HepG2 (cell line): Measurements from ENCODE around the gene LIMS2. TPM values are rescaled to one million over a fixed set of nuclear protein-coding genes. Genes with fewer than 3 reads are reported as not detected.
A peak's percentile ranks its signal among the peaks of the same experiment; 100 is the strongest.

Source experiments
- MTA1 ChIP-seq: sonication (generic); formaldehyde crosslinking; IDR thresholded peaks from 2 replicates; pipeline ENCODE4 v1.4.0; 2020; ENCODE audit warnings: missing genetic modification reagents, mild to moderate bottlenecking, borderline replicate concordance
- RCOR2 ChIP-seq: IDR thresholded peaks from 2 replicates; pipeline ENCODE4 v1.6.1; 2016; ENCODE audit warnings: missing biosample characterization, missing genetic modification reagents
- REPIN1 ChIP-seq: sonication (generic); formaldehyde crosslinking; IDR thresholded peaks from 2 replicates; pipeline ENCODE4 v1.8.0; 2022; ENCODE audit warnings: missing genetic modification reagents, low read depth, mild to moderate bottlenecking, borderline replicate concordance
- RORA ChIP-seq: sonication (generic); formaldehyde crosslinking; IDR thresholded peaks from 2 replicates; pipeline ENCODE4 v1.5.0; 2020; ENCODE audit warnings: mild to moderate bottlenecking, missing genetic modification reagents, moderate library complexity
- SMARCC2 ChIP-seq: fragments of 450-650 bp; IDR thresholded peaks from 2 replicates; pipeline ENCODE4 v1.6.1; 2017; ENCODE audit warnings: antibody characterized with exemption, mild to moderate bottlenecking
- SP5 ChIP-seq: IDR thresholded peaks from 2 replicates; pipeline ENCODE4 v1.6.1; 2016; ENCODE audit warnings: low read depth, borderline replicate concordance
- TGIF2 ChIP-seq: IDR thresholded peaks from 2 replicates; pipeline ENCODE4 v1.6.1; 2016; ENCODE audit warnings: control low read depth, missing compliant biosample characterization
- TOPORS ChIP-seq: sonication (generic); formaldehyde crosslinking; IDR thresholded peaks from 2 replicates; pipeline ENCODE4 v1.8.0; 2023; ENCODE audit warnings: mild to moderate bottlenecking, missing genetic modification reagents
- ZBTB21 ChIP-seq: sonication (generic); formaldehyde crosslinking; IDR thresholded peaks from 2 replicates; pipeline ENCODE4 v1.4.0; 2020; ENCODE audit warnings: missing genetic modification reagents
- ZNF383 ChIP-seq: sonication (generic); formaldehyde crosslinking; IDR thresholded peaks from 2 replicates; pipeline ENCODE4 v1.4.0; 2020; ENCODE audit warnings: missing genetic modification reagents, mild to moderate bottlenecking, borderline replicate concordance
- ZNF672 ChIP-seq: sonication (generic); formaldehyde crosslinking; IDR thresholded peaks from 2 replicates; pipeline ENCODE4 v1.8.1; 2022; ENCODE audit warnings: missing genetic modification reagents
- ZNF839 ChIP-seq: sonication (generic); formaldehyde crosslinking; IDR thresholded peaks from 2 replicates; pipeline ENCODE4 v1.4.0; 2020; ENCODE audit warnings: missing genetic modification reagents, mild to moderate bottlenecking, borderline replicate concordance
- polyA plus RNA-seq, 8 experiments: library from polyadenylated mRNA; depleted of rRNA in 3 of 8; stranded (reverse) in 7 of 8; unstranded in 1 of 8; fragments of >200 nt; fragmentation: Illumina TruSeq in 4 of 8; extraction: Trizol in 4 of 8; gene quantifications; 2 replicates each; pipeline versions ENCODE4 v1.2.1 to v1.2.3, GENCODE V29; 2011 to 2016; ENCODE audit warnings: low read depth in 4 of 8, missing spikeins in 1 of 8, mixed read lengths in 1 of 8; ENCODE audit not compliant: insufficient read depth in 1 of 8
- total RNA-seq, 5 experiments: library from RNA; depleted of rRNA; stranded (reverse); fragments of >200 nt; fragmentation: Illumina TruSeq; extraction: Trizol; gene quantifications; 2 replicates each; pipeline ENCODE4 v1.2.3, GENCODE V29; 2016; ENCODE audit warnings: low read depth in 1 of 5
- TF ChIP-seq, protein P1 (sequence below): sonication (generic); formaldehyde crosslinking; IDR thresholded peaks from 2 replicates; pipeline ENCODE4 v1.5.1; 2020; ENCODE audit warnings: mild to moderate bottlenecking, missing genetic modification reagents, moderate library complexity
- TF ChIP-seq, protein P2 (sequence below): sonication (generic); formaldehyde crosslinking; IDR thresholded peaks from 2 replicates; pipeline ENCODE4; 2020; ENCODE audit warnings: missing genetic modification reagents, mild to moderate bottlenecking, borderline replicate concordance
- TF ChIP-seq, protein P3 (sequence below): sonication (generic); formaldehyde crosslinking; IDR thresholded peaks from 2 replicates; pipeline ENCODE4 v1.4.0; 2020; ENCODE audit warnings: missing genetic modification reagents
- TF ChIP-seq, protein P4 (sequence below): sonication (generic); formaldehyde crosslinking; IDR thresholded peaks from 2 replicates; pipeline ENCODE4 v1.5.1; 2020; ENCODE audit warnings: missing genetic modification reagents, mild to moderate bottlenecking, borderline replicate concordance

LIMS2 gene
- total and polyA plus RNA-seq, 2 of the 13 experiments (the other 11 are each of a cell fraction or from before 2014, with no cell fraction given), result 1.0 to 1.9 TPM

DNA sequence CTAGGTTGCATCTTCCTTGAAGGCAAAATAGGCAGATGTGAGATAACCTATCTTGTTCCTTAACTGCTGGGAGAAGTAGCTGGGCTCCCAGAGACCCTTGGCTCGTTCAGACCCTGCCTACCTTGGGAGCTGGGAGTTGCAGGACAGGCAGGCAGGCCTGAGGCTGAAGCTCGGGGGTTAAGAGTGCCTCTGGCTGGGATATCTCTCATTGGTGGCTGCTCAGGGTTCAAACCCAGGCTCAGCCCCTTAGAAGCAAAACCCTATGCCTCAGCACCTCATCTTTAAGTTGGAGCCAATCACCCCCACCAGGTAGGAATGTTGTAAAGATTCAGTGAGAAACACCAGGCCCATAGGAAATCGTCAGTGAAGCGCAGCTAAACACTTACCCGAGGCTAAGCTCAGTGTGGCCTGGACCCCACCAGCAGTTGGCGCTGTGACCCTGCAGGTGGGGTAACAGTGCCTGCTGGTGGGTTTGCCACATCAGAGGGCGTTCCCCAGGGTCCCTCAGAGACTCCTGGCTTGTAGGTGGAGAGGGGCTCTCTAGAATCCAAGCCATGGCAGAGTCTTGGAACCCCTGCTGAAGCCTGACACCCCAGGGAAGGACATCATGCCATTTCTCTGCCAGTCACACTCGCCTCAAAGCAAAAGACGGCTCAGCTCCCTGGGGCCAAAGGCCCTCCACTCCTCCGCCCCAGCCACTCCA is 84.0 kb downstream of the LIMS2 start (continued):
- TF ChIP-seq MTA1 (CRISPR knock-in tag) (no peak), ZNF672 (CRISPR knock-in tag) (no peak), REPIN1 (CRISPR knock-in tag) (0 out of 2 replicates have a peak, but pooled peaks have one; percentile 43), ZNF839 (CRISPR knock-in tag) (no peak), RCOR2 (CRISPR knock-in tag) (no peak), ZNF383 (CRISPR knock-in tag) (no peak), RORA (CRISPR knock-in tag) (no peak), TGIF2 (CRISPR knock-in tag) (0 out of 2 replicates have a peak, but pooled peaks have one; percentile 57), SMARCC2 (no peak), SP5 (CRISPR knock-in tag) (no peak), ZBTB21 (no peak), TOPORS (CRISPR knock-in tag) (peak; percentile 51; the same call in 1 of the 2 replicates)
- TF ChIP-seq, protein P1, sequence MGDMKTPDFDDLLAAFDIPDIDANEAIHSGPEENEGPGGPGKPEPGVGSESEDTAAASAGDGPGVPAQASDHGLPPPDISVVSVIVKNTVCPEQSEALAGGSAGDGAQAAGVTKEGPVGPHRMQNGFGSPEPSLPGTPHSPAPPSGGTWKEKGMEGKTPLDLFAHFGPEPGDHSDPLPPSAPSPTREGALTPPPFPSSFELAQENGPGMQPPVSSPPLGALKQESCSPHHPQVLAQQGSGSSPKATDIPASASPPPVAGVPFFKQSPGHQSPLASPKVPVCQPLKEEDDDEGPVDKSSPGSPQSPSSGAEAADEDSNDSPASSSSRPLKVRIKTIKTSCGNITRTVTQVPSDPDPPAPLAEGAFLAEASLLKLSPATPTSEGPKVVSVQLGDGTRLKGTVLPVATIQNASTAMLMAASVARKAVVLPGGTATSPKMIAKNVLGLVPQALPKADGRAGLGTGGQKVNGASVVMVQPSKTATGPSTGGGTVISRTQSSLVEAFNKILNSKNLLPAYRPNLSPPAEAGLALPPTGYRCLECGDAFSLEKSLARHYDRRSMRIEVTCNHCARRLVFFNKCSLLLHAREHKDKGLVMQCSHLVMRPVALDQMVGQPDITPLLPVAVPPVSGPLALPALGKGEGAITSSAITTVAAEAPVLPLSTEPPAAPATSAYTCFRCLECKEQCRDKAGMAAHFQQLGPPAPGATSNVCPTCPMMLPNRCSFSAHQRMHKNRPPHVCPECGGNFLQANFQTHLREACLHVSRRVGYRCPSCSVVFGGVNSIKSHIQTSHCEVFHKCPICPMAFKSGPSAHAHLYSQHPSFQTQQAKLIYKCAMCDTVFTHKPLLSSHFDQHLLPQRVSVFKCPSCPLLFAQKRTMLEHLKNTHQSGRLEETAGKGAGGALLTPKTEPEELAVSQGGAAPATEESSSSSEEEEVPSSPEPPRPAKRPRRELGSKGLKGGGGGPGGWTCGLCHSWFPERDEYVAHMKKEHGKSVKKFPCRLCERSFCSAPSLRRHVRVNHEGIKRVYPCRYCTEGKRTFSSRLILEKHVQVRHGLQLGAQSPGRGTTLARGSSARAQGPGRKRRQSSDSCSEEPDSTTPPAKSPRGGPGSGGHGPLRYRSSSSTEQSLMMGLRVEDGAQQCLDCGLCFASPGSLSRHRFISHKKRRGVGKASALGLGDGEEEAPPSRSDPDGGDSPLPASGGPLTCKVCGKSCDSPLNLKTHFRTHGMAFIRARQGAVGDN (CRISPR knock-in tag), result peak; percentile 64
- TF ChIP-seq, protein P2, sequence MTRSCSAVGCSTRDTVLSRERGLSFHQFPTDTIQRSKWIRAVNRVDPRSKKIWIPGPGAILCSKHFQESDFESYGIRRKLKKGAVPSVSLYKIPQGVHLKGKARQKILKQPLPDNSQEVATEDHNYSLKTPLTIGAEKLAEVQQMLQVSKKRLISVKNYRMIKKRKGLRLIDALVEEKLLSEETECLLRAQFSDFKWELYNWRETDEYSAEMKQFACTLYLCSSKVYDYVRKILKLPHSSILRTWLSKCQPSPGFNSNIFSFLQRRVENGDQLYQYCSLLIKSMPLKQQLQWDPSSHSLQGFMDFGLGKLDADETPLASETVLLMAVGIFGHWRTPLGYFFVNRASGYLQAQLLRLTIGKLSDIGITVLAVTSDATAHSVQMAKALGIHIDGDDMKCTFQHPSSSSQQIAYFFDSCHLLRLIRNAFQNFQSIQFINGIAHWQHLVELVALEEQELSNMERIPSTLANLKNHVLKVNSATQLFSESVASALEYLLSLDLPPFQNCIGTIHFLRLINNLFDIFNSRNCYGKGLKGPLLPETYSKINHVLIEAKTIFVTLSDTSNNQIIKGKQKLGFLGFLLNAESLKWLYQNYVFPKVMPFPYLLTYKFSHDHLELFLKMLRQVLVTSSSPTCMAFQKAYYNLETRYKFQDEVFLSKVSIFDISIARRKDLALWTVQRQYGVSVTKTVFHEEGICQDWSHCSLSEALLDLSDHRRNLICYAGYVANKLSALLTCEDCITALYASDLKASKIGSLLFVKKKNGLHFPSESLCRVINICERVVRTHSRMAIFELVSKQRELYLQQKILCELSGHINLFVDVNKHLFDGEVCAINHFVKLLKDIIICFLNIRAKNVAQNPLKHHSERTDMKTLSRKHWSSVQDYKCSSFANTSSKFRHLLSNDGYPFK, result peak; percentile 57; the same call in 1 of the 2 replicates
- TF ChIP-seq, protein P3, sequence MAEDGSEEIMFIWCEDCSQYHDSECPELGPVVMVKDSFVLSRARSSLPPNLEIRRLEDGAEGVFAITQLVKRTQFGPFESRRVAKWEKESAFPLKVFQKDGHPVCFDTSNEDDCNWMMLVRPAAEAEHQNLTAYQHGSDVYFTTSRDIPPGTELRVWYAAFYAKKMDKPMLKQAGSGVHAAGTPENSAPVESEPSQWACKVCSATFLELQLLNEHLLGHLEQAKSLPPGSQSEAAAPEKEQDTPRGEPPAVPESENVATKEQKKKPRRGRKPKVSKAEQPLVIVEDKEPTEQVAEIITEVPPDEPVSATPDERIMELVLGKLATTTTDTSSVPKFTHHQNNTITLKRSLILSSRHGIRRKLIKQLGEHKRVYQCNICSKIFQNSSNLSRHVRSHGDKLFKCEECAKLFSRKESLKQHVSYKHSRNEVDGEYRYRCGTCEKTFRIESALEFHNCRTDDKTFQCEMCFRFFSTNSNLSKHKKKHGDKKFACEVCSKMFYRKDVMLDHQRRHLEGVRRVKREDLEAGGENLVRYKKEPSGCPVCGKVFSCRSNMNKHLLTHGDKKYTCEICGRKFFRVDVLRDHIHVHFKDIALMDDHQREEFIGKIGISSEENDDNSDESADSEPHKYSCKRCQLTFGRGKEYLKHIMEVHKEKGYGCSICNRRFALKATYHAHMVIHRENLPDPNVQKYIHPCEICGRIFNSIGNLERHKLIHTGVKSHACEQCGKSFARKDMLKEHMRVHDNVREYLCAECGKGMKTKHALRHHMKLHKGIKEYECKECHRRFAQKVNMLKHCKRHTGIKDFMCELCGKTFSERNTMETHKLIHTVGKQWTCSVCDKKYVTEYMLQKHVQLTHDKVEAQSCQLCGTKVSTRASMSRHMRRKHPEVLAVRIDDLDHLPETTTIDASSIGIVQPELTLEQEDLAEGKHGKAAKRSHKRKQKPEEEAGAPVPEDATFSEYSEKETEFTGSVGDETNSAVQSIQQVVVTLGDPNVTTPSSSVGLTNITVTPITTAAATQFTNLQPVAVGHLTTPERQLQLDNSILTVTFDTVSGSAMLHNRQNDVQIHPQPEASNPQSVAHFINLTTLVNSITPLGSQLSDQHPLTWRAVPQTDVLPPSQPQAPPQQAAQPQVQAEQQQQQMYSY, result no peak
- TF ChIP-seq, protein P4, sequence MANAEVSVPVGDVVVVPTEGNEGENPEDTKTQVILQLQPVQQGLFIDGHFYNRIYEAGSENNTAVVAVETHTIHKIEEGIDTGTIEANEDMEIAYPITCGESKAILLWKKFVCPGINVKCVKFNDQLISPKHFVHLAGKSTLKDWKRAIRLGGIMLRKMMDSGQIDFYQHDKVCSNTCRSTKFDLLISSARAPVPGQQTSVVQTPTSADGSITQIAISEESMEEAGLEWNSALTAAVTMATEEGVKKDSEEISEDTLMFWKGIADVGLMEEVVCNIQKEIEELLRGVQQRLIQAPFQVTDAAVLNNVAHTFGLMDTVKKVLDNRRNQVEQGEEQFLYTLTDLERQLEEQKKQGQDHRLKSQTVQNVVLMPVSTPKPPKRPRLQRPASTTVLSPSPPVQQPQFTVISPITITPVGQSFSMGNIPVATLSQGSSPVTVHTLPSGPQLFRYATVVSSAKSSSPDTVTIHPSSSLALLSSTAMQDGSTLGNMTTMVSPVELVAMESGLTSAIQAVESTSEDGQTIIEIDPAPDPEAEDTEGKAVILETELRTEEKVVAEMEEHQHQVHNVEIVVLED, result no peak
